H1 (cell line): ENCODE measurements around the gene CAPN2. TPM values are rescaled to one million over a fixed set of nuclear protein-coding genes. Genes with fewer than 3 reads are reported as not detected.

Source experiments
- CTCF ChIA-PET: fragments of 300-600 bp; sonication (Branson Sonifier 250); formaldehyde crosslinking; loops from one replicate; lab custom pipeline; 2021; ENCODE audit not compliant: partially characterized antibody; lab: Charles Lee
- POLR2A ChIA-PET: fragments of 300-600 bp; sonication (Branson Sonifier 250); formaldehyde crosslinking; loops from one replicate; lab custom pipeline; 2021; ENCODE audit warnings: inconsistent platforms; ENCODE audit not compliant: partially characterized antibody; lab: Charles Lee
- DNase-seq, 2 experiments: peaks; one replicate each; pipeline versions ENCODE4 v3.0.0 to v3.0.0-alpha.2; 2010 to 2022; ENCODE audit warnings: low spot score in 2 of 2, low read depth in 1 of 2, mixed read lengths in 1 of 2
- FAIRE-seq: peaks from 2 replicates; lab custom pipeline; 2011; peaks lifted over from hg19 to GRCh38; lab: Jason Lieb, UNC
- H2AFZ ChIP-seq: 2 replicates; pipeline ENCODE4 v1.8.1; 2012; ENCODE audit warnings: low read length, inconsistent platforms
- H2AK5ac ChIP-seq: 2 replicates; pipeline ENCODE4 v1.6.1; 2013; ENCODE audit warnings: low read depth, low read length
- H2BK120ac ChIP-seq: replicated peaks from 2 replicates; pipeline ENCODE3; 2013; ENCODE audit warnings: low read depth, low read length, inconsistent platforms
- H2BK12ac ChIP-seq: 2 replicates; pipeline ENCODE4 v1.6.1; 2013; ENCODE audit warnings: low read depth, low read length
- H2BK15ac ChIP-seq: 2 replicates; pipeline ENCODE4 v1.6.1; 2013; ENCODE audit warnings: low read length
- H2BK20ac ChIP-seq: 2 replicates; pipeline ENCODE4 v1.6.1; 2013; ENCODE audit warnings: low read length
- H2BK5ac ChIP-seq: 2 replicates; pipeline ENCODE4 v1.6.1; 2013; ENCODE audit warnings: low read depth, low read length
- H3K14ac ChIP-seq: 2 replicates; pipeline ENCODE4 v1.6.1; 2013; ENCODE audit warnings: inconsistent platforms; ENCODE audit not compliant: insufficient read length
- H3K18ac ChIP-seq: 2 replicates; pipeline ENCODE4 v1.6.1; 2013; ENCODE audit warnings: low read length; ENCODE audit errors: extremely low read depth
- H3K23ac ChIP-seq: 2 replicates; pipeline ENCODE4 v1.6.1; 2013; ENCODE audit warnings: inconsistent platforms; ENCODE audit not compliant: insufficient read length
- H3K23me2 ChIP-seq: 2 replicates; pipeline ENCODE4 v1.6.1; 2013; ENCODE audit warnings: low read depth, low read length
- H3K27ac ChIP-seq: 2 replicates; pipeline ENCODE4 v1.6.1; 2011; ENCODE audit warnings: low read depth, low read length, inconsistent platforms
- H3K27me3 ChIP-seq, 4 experiments: replicated peaks in 1 of 4; 1 replicate in 1 of 4; 2 replicates in 3 of 4; pipeline versions ENCODE4 v1.6.1 to v1.8.1; 2011 to 2013; ENCODE audit warnings: low read length in 3 of 4, mild to moderate bottlenecking in 3 of 4, inconsistent platforms in 2 of 4, mixed read lengths in 2 of 4, moderate library complexity in 1 of 4; ENCODE audit not compliant: control insufficient read depth in 3 of 4, insufficient read depth in 3 of 4; ENCODE audit errors: extremely low read depth in 1 of 4
- H3K36me3 ChIP-seq, 4 experiments: 2 replicates each; pipeline versions ENCODE4 v1.6.1 to v1.8.1; 2011 to 2013; ENCODE audit warnings: mild to moderate bottlenecking in 4 of 4, low read length in 3 of 4, moderate library complexity in 2 of 4, control low read depth in 1 of 4, inconsistent platforms in 1 of 4; ENCODE audit not compliant: insufficient read depth in 4 of 4, control insufficient read depth in 2 of 4
- H3K4ac ChIP-seq: replicated peaks from 2 replicates; pipeline ENCODE3; 2013; ENCODE audit warnings: low read length, low read depth, mixed read lengths, inconsistent platforms; ENCODE audit not compliant: insufficient read length
- H3K4me1 ChIP-seq, 4 experiments: replicated peaks in 1 of 4; 1 replicate in 1 of 4; 2 replicates in 3 of 4; pipeline versions ENCODE4 v1.6.1 to v1.8.1; 2011 to 2013; ENCODE audit warnings: low read length in 3 of 4, inconsistent platforms in 2 of 4, mixed read lengths in 1 of 4; ENCODE audit not compliant: insufficient read depth in 4 of 4, control insufficient read depth in 3 of 4
- H3K4me2 ChIP-seq, 2 experiments: 2 replicates each; pipeline versions ENCODE4 v1.6.1 to v1.8.1; 2011 to 2013; ENCODE audit warnings: low read depth in 2 of 2, low read length in 2 of 2, control low read depth in 1 of 2, inconsistent platforms in 1 of 2, mild to moderate bottlenecking in 1 of 2; ENCODE audit not compliant: insufficient read depth in 1 of 2
- H3K4me3 ChIP-seq, 4 experiments: fragments of 200-600, 300-600 bp in 1 of 4; sonication (generic), shearing (Covaris generic), sonication (Bioruptor Twin) in 1 of 4; 2 replicates each; pipeline versions ENCODE4 v1.5.1 to v1.8.1; 2011 to 2016; ENCODE audit warnings: low read length in 4 of 4, low read depth in 3 of 4, control low read depth in 2 of 4, inconsistent platforms in 2 of 4, mild to moderate bottlenecking in 2 of 4, mixed read lengths in 1 of 4, moderate library complexity in 1 of 4; ENCODE audit not compliant: insufficient read depth in 2 of 4; ENCODE audit errors: extremely low read depth in 1 of 4
- H3K56ac ChIP-seq: replicated peaks from 2 replicates; pipeline ENCODE3; 2013; ENCODE audit warnings: low read depth, mild to moderate bottlenecking, mixed read lengths, low read length, inconsistent platforms; ENCODE audit not compliant: insufficient read length
- H3K79me1 ChIP-seq: 2 replicates; pipeline ENCODE4 v1.6.1; 2013; ENCODE audit warnings: low read depth, low read length, control low read depth
- H3K79me2 ChIP-seq, 2 experiments: 2 replicates each; pipeline versions ENCODE4 v1.6.1 to v1.8.1; 2012 to 2013; ENCODE audit warnings: low read length in 2 of 2, mild to moderate bottlenecking in 2 of 2, inconsistent platforms in 1 of 2; ENCODE audit not compliant: insufficient read depth in 2 of 2, control insufficient read depth in 1 of 2
- H3K9ac ChIP-seq, 4 experiments: replicated peaks in 1 of 4; 1 replicate in 1 of 4; 2 replicates in 3 of 4; pipeline versions ENCODE4 v1.6.1 to v1.8.1; 2011 to 2013; ENCODE audit warnings: low read depth in 3 of 4, low read length in 3 of 4, control low read depth in 2 of 4, mild to moderate bottlenecking in 2 of 4, moderate library complexity in 2 of 4, inconsistent platforms in 1 of 4; ENCODE audit errors: extremely low read depth in 1 of 4
- H3K9me3 ChIP-seq, 2 experiments: 2 replicates each; pipeline versions ENCODE4 v1.6.1 to v1.8.1; 2012 to 2013; ENCODE audit warnings: mild to moderate bottlenecking in 2 of 2, moderate library complexity in 2 of 2, control low read depth in 1 of 2, inconsistent platforms in 1 of 2, low read depth in 1 of 2, low read length in 1 of 2, mixed read lengths in 1 of 2; ENCODE audit not compliant: insufficient read depth in 2 of 2
- H4K20me1 ChIP-seq, 2 experiments: replicated peaks in 1 of 2; 2 replicates each; pipeline versions ENCODE3 to v1.8.1; 2011 to 2013; ENCODE audit warnings: inconsistent platforms in 2 of 2, low read length in 2 of 2, mild to moderate bottlenecking in 1 of 2; ENCODE audit not compliant: insufficient read depth in 2 of 2, control insufficient read depth in 1 of 2
- H4K5ac ChIP-seq: 2 replicates; pipeline ENCODE4 v1.6.1; 2013; ENCODE audit warnings: low read length, low read depth, mixed read lengths, inconsistent platforms; ENCODE audit not compliant: insufficient read length
- H4K8ac ChIP-seq: 2 replicates; pipeline ENCODE4 v1.8.0; 2013; ENCODE audit warnings: mild to moderate bottlenecking, moderate library complexity, low read length, inconsistent platforms; ENCODE audit not compliant: insufficient read depth; ENCODE audit errors: extremely low read depth
- H4K91ac ChIP-seq: replicated peaks from 2 replicates; pipeline ENCODE3; 2013; ENCODE audit warnings: low read length, mixed read lengths, inconsistent platforms; ENCODE audit not compliant: insufficient read length
- BACH1 ChIP-seq: IDR thresholded peaks from 2 replicates; pipeline ENCODE4 v1.6.1; 2012; ENCODE audit warnings: low read length, improper control_type of control experiment
- BRCA1 ChIP-seq: IDR thresholded peaks from 2 replicates; pipeline ENCODE4 v1.6.1; 2012; ENCODE audit warnings: low read depth, low read length, improper control_type of control experiment
- CEBPB ChIP-seq: IDR thresholded peaks from 2 replicates; pipeline ENCODE4 v1.6.1; 2012; ENCODE audit warnings: low read depth, low read length
- JUND ChIP-seq: IDR thresholded peaks from 2 replicates; pipeline ENCODE4 v1.6.1; 2011; ENCODE audit warnings: mild to moderate bottlenecking, improper control_type of control experiment, low read length
- MAFK ChIP-seq: IDR thresholded peaks from 2 replicates; pipeline ENCODE4 v1.6.1; 2012; ENCODE audit warnings: low read depth, mild to moderate bottlenecking, improper control_type of control experiment, low read length
- POU5F1 ChIP-seq: IDR thresholded peaks from 2 replicates; pipeline ENCODE4 v1.6.1; 2011; ENCODE audit warnings: low read depth, mild to moderate bottlenecking, low read length, moderate library complexity
- SUZ12 ChIP-seq: fragments of 200-600 bp; sonication (generic); IDR thresholded peaks from 2 replicates; pipeline ENCODE4 v1.6.1; 2012; ENCODE audit warnings: mild to moderate bottlenecking, inconsistent platforms, low read length, moderate library complexity, mixed read lengths
- ZNF274 ChIP-seq: IDR thresholded peaks from 2 replicates; pipeline ENCODE4 v1.7.0; 2012; ENCODE audit warnings: low read length, borderline replicate concordance; ENCODE audit errors: extremely low read depth
- WGBS, 2 experiments: shearing (Covaris generic) in 1 of 2; methylation state at CpG; one replicate each; pipeline versions ENCODE4 v1.1.6 to v1.1.7; 2013 to 2015; ENCODE audit warnings: low lambda C conversion rate in 2 of 2, mixed read lengths in 2 of 2, inconsistent platforms in 1 of 2, low coverage in 1 of 2, missing lambda C conversion rate in 1 of 2; ENCODE audit not compliant: insufficient replicate concordance in 2 of 2, insufficient coverage in 1 of 2, insufficient read length in 1 of 2; ENCODE audit errors: extremely low coverage in 1 of 2, missing lambda C conversion rate in 1 of 2; 5-methylcytosine and 5-hydroxymethylcytosine counted together
- polyA plus RNA-seq, 7 experiments: library from polyadenylated mRNA; depleted of rRNA in 3 of 7; stranded (reverse) in 5 of 7; unstranded in 2 of 7; fragments of >200 nt in 5 of 7; fragments of 200-250 nt in 2 of 7; gene quantifications; 1 replicate in 5 of 7; 2 replicates in 1 of 7; 4 replicates in 1 of 7; pipeline versions ENCODE4 v1.2.1 to v1.2.3, GENCODE V29; 2011 to 2013; ENCODE audit warnings: missing spikeins in 2 of 7, mixed read lengths in 2 of 7
- total RNA-seq: library from RNA; stranded (reverse); fragmentation: NEBNext Ultra II Directional; extraction: Animal tissue kit (Norgen Biotek cat#: 25700); gene quantifications from 2 replicates; pipeline ENCODE4 v1.2.1, GENCODE V29; 2021
- TF ChIP-seq, protein P1 (sequence below): IDR thresholded peaks from 2 replicates; pipeline ENCODE4 v1.6.1; 2011; ENCODE audit warnings: low read depth, mild to moderate bottlenecking, low read length; ENCODE audit not compliant: insufficient read depth
- TF ChIP-seq, protein P2 (sequence below): IDR thresholded peaks from 2 replicates; pipeline ENCODE4 v1.6.1; 2012; ENCODE audit warnings: inconsistent platforms

Gene CAPN2
- total and polyA plus RNA-seq, 2 of the 8 experiments (the other 6 are each of a cell fraction or from before 2014, with no cell fraction given) = 9.2 to 10.3 TPM

DNA sequence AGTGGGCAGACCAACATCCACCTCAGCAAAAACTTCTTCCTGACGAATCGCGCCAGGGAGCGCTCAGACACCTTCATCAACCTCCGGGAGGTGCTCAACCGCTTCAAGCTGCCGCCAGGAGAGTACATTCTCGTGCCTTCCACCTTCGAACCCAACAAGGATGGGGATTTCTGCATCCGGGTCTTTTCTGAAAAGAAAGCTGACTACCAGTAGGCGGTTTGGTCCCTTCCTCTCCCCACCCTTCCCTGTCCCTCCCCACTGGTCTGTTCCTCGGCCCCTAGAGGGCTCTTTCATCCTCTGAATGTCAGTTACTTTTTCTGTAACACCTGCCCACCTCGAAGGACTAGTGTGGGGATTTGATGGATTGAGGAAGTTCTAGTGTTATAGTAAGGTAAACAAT, 46.9 kb downstream of the CAPN2 start:
- no peaks in the 10 kb centered on the region; the same call in 1 of the 2 replicates for H3K23me2 ChIP-seq
- 76% methylated on average over 13 of the region's 13 CpGs; no CpG with 5 or more reads in 1 of the 2 experiments for WGBS, 2 experiments
- H3K4me2 ChIP-seq = no peak overlapping the region
- H3K4me3 ChIP-seq = no peak overlapping the region
- H3K79me1 ChIP-seq = no peaks in the 10 kb centered on the region
- no peak overlapping the region for H2BK20ac ChIP-seq
- no peaks in the 10 kb centered on the region for H3K36me3 ChIP-seq
- no peak overlapping the region for H3K14ac ChIP-seq
- H3K9ac ChIP-seq = no peak overlapping the region
- no peak overlapping the region for H2BK5ac ChIP-seq
- no peak overlapping the region for H2AFZ ChIP-seq
- H3K9me3 ChIP-seq = no peaks in the 10 kb centered on the region
- H2BK120ac ChIP-seq = no peak overlapping the region
- no peak overlapping the region for H2AK5ac ChIP-seq
- H4K91ac ChIP-seq = no peak overlapping the region
- no peak overlapping the region for H3K27ac ChIP-seq
- no peaks in the 10 kb centered on the region for H4K20me1 ChIP-seq
- ChIA-PET POLR2A (interaction anchor here (0.9 kb wide), 2 partner anchors 41 to 739 kb away, joined by 3 read pairs; no protein-coding TSS in a partner anchor), CTCF (interaction anchor here (1.0 to 3.1 kb wide), 7 partner anchors 8 to 203 kb away, joined by 3 to 24 read pairs (median 5); no protein-coding TSS in a partner anchor)
- FAIRE-seq (no peak), DNase-seq (peak; percentile 53 to 67)
- no peaks in the 10 kb centered on the region for H3K79me2 ChIP-seq
- H3K4ac ChIP-seq = no peak overlapping the region
- H2BK15ac ChIP-seq = no peak overlapping the region
- no peak overlapping the region for H3K56ac ChIP-seq
- no peak overlapping the region for H2BK12ac ChIP-seq
- H3K27me3 ChIP-seq = no peaks in the 10 kb centered on the region
- H4K8ac ChIP-seq = no peak overlapping the region
- H3K18ac ChIP-seq = no peak overlapping the region
- H4K5ac ChIP-seq = no peak overlapping the region
- no peak overlapping the region for H3K23ac ChIP-seq
- H3K4me1 ChIP-seq = no peaks in the 10 kb centered on the region
- TF ChIP-seq BACH1 = no peak
- TF ChIP-seq MAFK = no peak
- TF ChIP-seq, protein P1, sequence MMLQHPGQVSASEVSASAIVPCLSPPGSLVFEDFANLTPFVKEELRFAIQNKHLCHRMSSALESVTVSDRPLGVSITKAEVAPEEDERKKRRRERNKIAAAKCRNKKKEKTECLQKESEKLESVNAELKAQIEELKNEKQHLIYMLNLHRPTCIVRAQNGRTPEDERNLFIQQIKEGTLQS = no peak
- no peak for TF ChIP-seq POU5F1
- no peak for TF ChIP-seq SUZ12
- TF ChIP-seq, protein P2, sequence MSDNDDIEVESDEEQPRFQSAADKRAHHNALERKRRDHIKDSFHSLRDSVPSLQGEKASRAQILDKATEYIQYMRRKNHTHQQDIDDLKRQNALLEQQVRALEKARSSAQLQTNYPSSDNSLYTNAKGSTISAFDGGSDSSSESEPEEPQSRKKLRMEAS = 0 out of 2 replicates have a peak, but pooled peaks have one; percentile 38
- no peak for TF ChIP-seq JUND
- TF ChIP-seq BRCA1 = no peak
- no peak for TF ChIP-seq ZNF274
- TF ChIP-seq CEBPB = no peak
